Stimulated activated CD8-positive, alpha-beta memory T cell treated with anti-CD3 and anti-CD28 coated beads, Interleukin-4, amount 100 ng/mL, for 24 hours (primary cell): ENCODE results near the gene FMN2.
"Not testable (repeated sequence)": the region's sequence is repeated elsewhere in the genome, so short reads cannot be mapped to it uniquely, and the experiment has no call there.

Experiments used
- DNase-seq: peaks from one replicate; pipeline ENCODE4 v3.0.0-alpha.2; 2020; ENCODE audit warnings: low read depth

Gene FMN2

GRCh38 chr1:240314845-240315801 is 223.4 kb downstream of the FMN2 start:
- DNase-seq, result no peak

DNA sequence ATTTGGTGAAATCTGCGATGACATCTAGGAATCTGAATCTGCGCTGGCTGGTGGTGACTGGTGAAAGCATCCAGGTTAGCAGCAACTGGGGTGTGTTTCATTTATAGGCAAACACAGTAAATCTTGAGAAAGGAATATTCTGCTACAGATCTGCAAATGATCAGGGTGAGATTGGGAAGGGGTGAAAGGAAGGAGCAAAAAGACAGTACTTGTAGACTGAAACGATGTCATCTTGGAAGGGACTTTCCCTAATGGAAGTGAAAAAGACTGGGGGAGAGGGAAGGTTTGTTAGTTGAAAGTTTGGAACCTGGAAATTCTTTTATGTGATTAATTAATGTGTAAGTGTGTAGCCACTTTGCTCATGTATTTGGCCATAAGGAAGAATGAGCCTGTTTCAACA is 228.3 kb downstream of the FMN2 start:
- no peak for DNase-seq

- no peak for DNase-seq
These were observed 229.0 kb downstream of the FMN2 start for GRCh38 chr1:240320659-240321058.

GRCh38 chr1:240322943-240323342 is 231.3 kb downstream of the FMN2 start:
- DNase-seq, result no peak

GRCh38 chr1:240328382-240328781 is 236.7 kb downstream of the FMN2 start:
- DNase-seq, result not testable (repeated sequence)

DNA sequence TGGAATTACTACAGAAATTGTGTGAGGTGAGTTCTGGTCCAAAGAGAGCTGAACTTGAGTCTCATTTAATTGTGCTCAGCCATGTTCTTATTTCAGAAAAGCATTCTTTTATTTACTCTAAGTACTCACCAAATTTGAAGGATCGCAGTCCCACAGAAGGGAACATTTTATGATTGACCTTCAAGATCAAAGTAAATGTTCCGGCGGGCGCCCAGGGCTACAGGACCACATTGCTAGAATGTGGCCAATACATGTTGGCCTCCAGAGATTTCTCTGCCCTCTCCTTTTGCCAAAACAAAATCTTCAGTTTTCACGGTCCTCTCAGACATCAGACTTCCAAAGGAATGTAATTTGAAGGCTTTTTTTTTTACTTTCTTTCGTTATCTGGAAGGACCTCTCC is 237.8 kb downstream of the FMN2 start:
- DNase-seq, result no peak

DNA sequence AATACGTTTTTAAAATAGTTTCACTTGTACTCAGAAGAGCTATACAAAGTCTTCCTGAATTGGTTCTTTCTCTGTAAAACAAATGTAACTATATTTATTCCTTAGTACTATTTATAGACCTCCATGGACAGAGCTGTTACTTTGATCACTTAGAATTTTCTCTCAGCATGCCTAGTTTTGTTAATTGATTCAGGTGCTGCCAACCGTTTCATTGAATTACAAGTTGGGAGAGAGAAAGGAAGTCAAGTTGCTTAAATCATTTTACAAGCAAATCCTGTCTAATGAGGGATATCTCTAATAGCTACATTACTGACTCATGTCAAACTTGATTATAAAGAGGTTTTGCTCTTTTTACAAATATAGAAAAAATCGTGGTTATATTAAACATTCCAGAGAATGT is 241.0 kb downstream of the FMN2 start:
- no peak for DNase-seq

DNA sequence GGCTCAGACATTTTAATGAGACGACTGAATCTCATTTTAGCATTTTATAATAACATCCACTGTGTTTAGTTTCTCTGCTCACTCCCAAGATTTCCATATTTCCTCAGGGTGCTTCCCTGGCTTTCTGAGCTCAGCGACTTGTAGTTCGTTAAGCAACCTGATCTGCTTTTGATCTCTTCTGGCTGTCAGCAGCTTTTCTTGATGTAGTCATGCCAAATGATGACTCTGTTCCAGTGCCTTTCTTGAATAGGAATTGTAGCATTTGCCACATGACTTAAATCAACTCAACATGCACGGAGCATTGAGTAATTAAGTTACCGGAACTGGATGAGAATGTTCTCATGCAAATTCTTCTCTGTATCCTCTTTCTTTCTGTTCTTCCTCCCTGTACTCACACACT is 246.1 kb downstream of the FMN2 start:
- no peak for DNase-seq

- no peak for DNase-seq
These were observed 247.2 kb downstream of the FMN2 start for GRCh38 chr1:240338837-240339236.

GRCh38 chr1:240341365-240342250 is 249.9 kb downstream of the FMN2 start:
- DNase-seq, result no peak

- DNase-seq, result no peak
These were observed 250.6 kb downstream of the FMN2 start for GRCh38 chr1:240342251-240342625.

DNA sequence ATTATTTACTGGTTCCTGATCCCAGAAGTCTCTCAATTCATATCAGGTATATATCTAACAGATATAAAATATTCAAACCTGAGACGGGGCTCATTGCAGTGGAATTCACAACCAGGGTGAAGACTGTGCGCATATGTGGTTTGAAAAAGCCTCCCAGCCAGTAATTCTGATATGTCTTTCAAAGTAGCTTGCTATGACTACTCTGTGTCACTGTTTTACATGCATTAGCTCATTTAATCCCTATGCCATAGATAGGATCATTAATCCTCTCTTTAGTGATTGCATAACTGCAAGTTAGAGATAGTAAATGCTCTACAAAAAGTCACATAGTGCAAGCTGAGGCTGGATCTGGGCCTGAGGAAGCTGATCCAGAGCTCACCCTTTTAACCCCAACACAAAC is 251.4 kb downstream of the FMN2 start:
- DNase-seq, result no peak

DNA sequence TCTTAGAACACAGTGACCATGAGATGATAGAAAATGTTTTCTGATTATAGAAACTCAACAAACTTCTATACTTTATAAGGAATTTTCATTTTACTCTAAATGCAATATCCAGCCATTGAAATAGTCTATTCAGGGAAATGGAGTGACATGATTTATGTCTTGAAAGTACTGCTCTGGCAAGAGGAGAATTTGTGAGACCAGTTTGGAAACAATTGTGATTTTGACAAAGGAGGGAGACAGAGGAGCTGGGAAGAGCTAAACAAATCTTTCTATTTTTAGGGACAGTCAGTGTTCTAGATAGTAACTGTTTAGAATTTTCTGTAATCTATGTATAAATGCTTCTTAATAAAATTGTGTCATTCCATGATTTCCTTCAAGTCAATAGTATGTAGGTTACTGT is 252.3 kb downstream of the FMN2 start:
- no peak for DNase-seq

- no peak for DNase-seq
These were observed 253.2 kb downstream of the FMN2 start for GRCh38 chr1:240344918-240345317.

DNA sequence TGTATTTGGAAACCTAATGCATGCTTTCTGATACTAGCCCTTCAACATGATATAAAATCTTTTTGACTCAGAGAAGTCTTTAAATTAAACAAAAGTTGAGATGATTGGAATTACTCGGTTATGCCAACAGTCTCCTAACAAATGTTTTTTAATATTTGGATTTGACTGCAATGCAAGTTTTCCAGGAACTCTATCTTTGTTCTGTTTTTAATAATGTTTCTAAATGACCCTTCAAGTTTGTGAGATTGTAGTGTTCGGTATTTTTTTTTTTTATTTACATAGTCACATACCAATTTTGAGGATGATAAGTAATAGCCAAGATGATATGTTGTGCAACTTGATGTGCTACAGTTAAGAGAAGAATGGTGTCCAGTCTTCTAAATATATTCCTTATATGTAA is 258.0 kb downstream of the FMN2 start:
- DNase-seq, result no peak

GRCh38 chr1:240350910-240351331 is 259.2 kb downstream of the FMN2 start:
- no peak for DNase-seq

GRCh38 chr1:240351690-240352089 is 260.0 kb downstream of the FMN2 start:
- DNase-seq, result no peak

DNA sequence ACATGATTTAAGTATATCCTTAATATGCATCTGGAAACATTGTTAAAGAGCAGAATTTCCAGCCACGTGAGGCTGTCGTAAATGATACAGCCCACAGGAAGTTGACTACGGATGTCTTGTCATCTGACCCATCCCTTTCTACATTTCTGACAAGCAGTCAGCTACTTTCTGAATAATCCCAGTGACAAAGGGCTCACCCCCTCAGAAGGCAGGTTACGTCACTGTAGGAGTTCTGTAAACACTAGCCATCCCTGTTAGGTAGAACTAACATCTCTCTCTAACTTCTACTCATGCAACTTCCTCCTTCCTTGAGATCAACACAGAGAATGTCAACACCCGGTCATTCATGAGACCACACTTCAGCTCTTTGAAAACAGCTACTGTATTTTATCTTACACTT is 261.1 kb downstream of the FMN2 start:
- no peak for DNase-seq

DNA sequence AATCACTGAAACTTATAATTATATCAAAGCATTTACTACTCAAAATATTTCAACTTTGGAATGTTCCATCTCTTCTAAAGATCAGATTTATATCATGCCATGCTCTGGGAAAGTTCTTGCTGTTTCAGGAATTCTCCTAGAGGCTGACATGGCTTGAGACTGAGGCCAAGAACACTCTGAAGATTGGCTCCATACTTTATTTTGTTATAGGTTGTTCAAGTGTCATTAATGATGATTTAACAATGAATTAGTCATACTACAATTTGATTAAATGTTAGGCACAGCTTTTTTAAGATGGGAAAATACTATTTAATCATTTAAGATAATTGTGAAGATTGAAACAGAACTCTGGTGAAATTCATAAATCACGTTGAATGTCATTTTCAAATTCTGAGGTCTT is 264.9 kb downstream of the FMN2 start:
- DNase-seq, result no peak

- no peak for DNase-seq
These were observed 270.4 kb downstream of the FMN2 start for GRCh38 chr1:240362046-240362445.

GRCh38 chr1:240362826-240363225 is 271.1 kb downstream of the FMN2 start:
- no peak for DNase-seq

GRCh38 chr1:240363315-240363714 is 271.6 kb downstream of the FMN2 start:
- DNase-seq, result no peak

- no peak for DNase-seq
These were observed 272.2 kb downstream of the FMN2 start for GRCh38 chr1:240363914-240364313.
